Measurements from ENCODE around the gene LILRB2. TPM values are rescaled to one million over a fixed set of nuclear protein-coding genes. Genes with fewer than 3 reads are reported as not detected.

The LILRB2 gene
- polyA plus RNA-seq, 3 donors = 111 to 574 (median 172) TPM

DNA sequence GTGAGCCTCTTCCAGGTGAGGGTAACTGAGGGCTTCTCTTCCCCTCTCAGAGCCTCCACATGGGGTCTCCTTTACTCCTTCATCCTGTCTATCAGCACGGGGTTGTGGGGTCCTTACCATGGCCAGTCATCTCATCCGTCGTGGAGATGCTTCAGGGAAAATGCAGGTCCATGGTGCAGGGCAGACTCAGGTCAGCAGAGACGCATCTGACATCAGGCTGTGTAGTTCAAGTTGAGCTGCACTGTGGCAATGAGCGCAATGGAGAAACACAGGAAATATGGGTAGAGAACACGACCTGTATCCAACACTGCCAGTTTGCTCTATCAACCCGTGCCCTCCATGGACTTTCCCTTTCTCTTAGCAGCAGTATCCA is 18.2 kb upstream of the LILRB2 start:
- H3K36me3 Mint-ChIP-seq = no peaks in the 10 kb centered on the region
- peaks cover 0 to under 1% of the 10 kb centered on the region in 2 donors for H3K27me3 ChIP-seq (ENCODE audit: control insufficient read depth in 2 of 2, insufficient read depth in 2 of 2, low read length in 2 of 2)
- peaks cover 53 to 59% of the 10 kb centered on the region in 2 donors for H3K4me1 ChIP-seq (ENCODE audit: control insufficient read depth in 1 of 2, insufficient read depth in 2 of 2, low read length in 2 of 2)
- DNase-seq = no peak
- H3K4me3 ChIP-seq (replicated peaks in 1 of 3; ENCODE audit: low read depth in 2 of 3, low read length in 3 of 3) = peak overlapping the region in 1 of 3 experiments; percentile 48
- no peak overlapping the region for H2AFZ ChIP-seq (ENCODE audit: insufficient read depth, low read depth, low read length, poor library complexity, severe bottlenecking)
- H3K27me3 Mint-ChIP-seq (ENCODE audit: low read depth in 3 of 3) = peaks cover 3 to 16% (median 3%) of the 10 kb centered on the region in 3 donors
- no peak overlapping the region for H3K9ac ChIP-seq (ENCODE audit: insufficient read depth, low read length, poor library complexity, severe bottlenecking)
- H4K20me1 ChIP-seq (ENCODE audit: insufficient read depth, low read length) = no peaks in the 10 kb centered on the region
- no peaks in the 10 kb centered on the region for H3K9me3 ChIP-seq (replicated peaks in 1 of 2; ENCODE audit: control insufficient read depth in 1 of 2, insufficient read depth in 1 of 2, low read length in 2 of 2)
- peak overlapping the region in 2 of 7 donors; percentile 1 to 73 for H3K27ac Mint-ChIP-seq
- TF ChIP-seq, protein P1, sequence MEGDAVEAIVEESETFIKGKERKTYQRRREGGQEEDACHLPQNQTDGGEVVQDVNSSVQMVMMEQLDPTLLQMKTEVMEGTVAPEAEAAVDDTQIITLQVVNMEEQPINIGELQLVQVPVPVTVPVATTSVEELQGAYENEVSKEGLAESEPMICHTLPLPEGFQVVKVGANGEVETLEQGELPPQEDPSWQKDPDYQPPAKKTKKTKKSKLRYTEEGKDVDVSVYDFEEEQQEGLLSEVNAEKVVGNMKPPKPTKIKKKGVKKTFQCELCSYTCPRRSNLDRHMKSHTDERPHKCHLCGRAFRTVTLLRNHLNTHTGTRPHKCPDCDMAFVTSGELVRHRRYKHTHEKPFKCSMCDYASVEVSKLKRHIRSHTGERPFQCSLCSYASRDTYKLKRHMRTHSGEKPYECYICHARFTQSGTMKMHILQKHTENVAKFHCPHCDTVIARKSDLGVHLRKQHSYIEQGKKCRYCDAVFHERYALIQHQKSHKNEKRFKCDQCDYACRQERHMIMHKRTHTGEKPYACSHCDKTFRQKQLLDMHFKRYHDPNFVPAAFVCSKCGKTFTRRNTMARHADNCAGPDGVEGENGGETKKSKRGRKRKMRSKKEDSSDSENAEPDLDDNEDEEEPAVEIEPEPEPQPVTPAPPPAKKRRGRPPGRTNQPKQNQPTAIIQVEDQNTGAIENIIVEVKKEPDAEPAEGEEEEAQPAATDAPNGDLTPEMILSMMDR (IDR thresholded peaks at IDR 0.05) = no peak
- H3K4me1 Mint-ChIP-seq = peaks cover 61% of the 10 kb centered on the region
- peak overlapping the region; percentile 55 for H3K4me2 ChIP-seq (replicated peaks; ENCODE audit: extremely low read depth, low read length, poor library complexity, severe bottlenecking)
- peak overlapping the region in 1 of 2 donors; percentile 21 for H3K4me3 Mint-ChIP-seq
- peak overlapping the region in 1 of 2 donors; percentile 31 for H3K27ac ChIP-seq (ENCODE audit: low read depth in 1 of 2, low read length in 2 of 2)
- H3K36me3 ChIP-seq (replicated peaks in 1 of 2; ENCODE audit: control insufficient read depth in 1 of 2, insufficient read depth in 2 of 2, low read length in 2 of 2) = peaks cover 0 to 9% of the 10 kb centered on the region in 2 donors
- intact Hi-C loops (cut with micrococcal nuclease) = loop anchor here in 1 of 2 donors (5.0 kb wide), 1 partner anchor 278 kb away; no protein-coding TSS in a partner anchor
- WGBS (ENCODE audit: insufficient coverage) = 59% methylated on average over 3 of the region's 7 CpGs
- H3K79me2 ChIP-seq (ENCODE audit: insufficient read depth, low read length) = no peaks in the 10 kb centered on the region
- H3K9me3 Mint-ChIP-seq = peaks cover 0 to 8% (median under 1%) of the 10 kb centered on the region in 7 donors

DNA sequence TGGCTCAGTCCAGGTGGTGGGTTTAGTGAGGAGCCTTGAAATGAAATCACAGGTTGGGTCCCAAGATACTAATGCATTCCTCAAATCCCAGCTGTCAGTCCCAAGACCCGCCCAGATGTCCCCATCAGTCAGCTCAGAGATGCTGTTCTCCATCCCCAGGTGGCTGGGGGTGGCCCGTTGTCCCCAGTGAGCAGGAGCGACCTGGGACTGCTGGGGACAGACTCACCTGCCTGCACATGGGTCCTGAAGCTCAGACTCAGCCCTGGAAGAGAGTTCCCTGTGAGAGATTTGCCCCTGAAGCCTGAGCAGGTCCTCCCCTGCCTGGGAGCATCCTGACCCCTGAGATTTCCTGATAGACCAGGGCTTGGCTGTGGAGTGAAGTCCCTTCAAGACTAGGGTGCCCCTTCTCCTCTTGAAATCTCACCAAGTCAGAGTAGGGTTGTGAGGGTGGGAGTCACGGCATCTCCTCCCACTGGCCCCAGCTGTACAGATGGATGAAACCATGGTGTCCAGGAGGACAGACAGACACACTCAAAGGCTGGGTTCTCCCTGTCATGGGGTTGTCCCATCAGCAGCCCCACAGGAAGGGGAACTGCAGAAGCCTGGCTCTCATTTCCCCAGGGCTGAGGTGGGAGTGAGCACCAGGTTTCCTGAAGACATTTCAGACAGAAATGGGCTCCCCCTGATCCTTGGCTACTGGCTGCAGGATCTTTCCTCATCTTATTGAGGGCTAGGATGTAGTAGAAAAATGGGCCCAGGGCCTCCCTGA is 17.6 kb upstream of the LILRB2 start:
- Mint-ChIP-seq H3K4me1 (peaks cover 55% of the 10 kb centered on the region), H3K36me3 (no peaks in the 10 kb centered on the region), H3K4me3 (peak overlapping the region in 1 of 2 donors; percentile 21), H3K27me3 (ENCODE audit: low read depth in 3 of 3) (peaks cover 5 to 16% (median 8%) of the 10 kb centered on the region in 3 donors), H3K9me3 (peaks cover 0 to 13% (median 3%) of the 10 kb centered on the region in 7 donors), H3K27ac (peak overlapping the region in 2 of 7 donors; percentile 69 to 73)
- H3K36me3 ChIP-seq (replicated peaks in 1 of 2; ENCODE audit: control insufficient read depth in 1 of 2, insufficient read depth in 2 of 2, low read length in 2 of 2) = peaks cover 0 to 9% of the 10 kb centered on the region in 2 donors
- peak overlapping the region; percentile 55 for H3K4me2 ChIP-seq (replicated peaks; ENCODE audit: extremely low read depth, low read length, poor library complexity, severe bottlenecking)
- TF ChIP-seq, protein P1 (IDR thresholded peaks at IDR 0.05) = no peak
- H3K27ac ChIP-seq (ENCODE audit: low read depth in 1 of 2, low read length in 2 of 2) = peak overlapping the region in 1 of 2 donors; percentile 31
- H2AFZ ChIP-seq (ENCODE audit: insufficient read depth, low read depth, low read length, poor library complexity, severe bottlenecking) = no peak overlapping the region
- H3K79me2 ChIP-seq (ENCODE audit: insufficient read depth, low read length) = no peaks in the 10 kb centered on the region
- no peaks in the 10 kb centered on the region for H4K20me1 ChIP-seq (ENCODE audit: insufficient read depth, low read length)
- WGBS (ENCODE audit: insufficient coverage) = 96% methylated on average over 3 of the region's 4 CpGs
- H3K9me3 ChIP-seq (replicated peaks in 1 of 2; ENCODE audit: control insufficient read depth in 1 of 2, insufficient read depth in 1 of 2, low read length in 2 of 2) = no peaks in the 10 kb centered on the region
- H3K4me1 ChIP-seq (ENCODE audit: control insufficient read depth in 1 of 2, insufficient read depth in 2 of 2, low read length in 2 of 2) = peaks cover 48 to 53% of the 10 kb centered on the region in 2 donors
- DNase-seq = peak in 2 of 3 donors; percentile 36 to 72
- H3K4me3 ChIP-seq (replicated peaks in 1 of 3; ENCODE audit: low read depth in 2 of 3, low read length in 3 of 3) = peak overlapping the region in 1 of 3 experiments; percentile 48
- H3K27me3 ChIP-seq (ENCODE audit: control insufficient read depth in 2 of 2, insufficient read depth in 2 of 2, low read length in 2 of 2) = peaks cover 2 to 5% of the 10 kb centered on the region in 2 donors
- intact Hi-C loops (cut with micrococcal nuclease) = loop anchor here in 1 of 2 donors (5.0 kb wide), 1 partner anchor 279 kb away; no protein-coding TSS in a partner anchor
- no peak overlapping the region for H3K9ac ChIP-seq (ENCODE audit: insufficient read depth, low read length, poor library complexity, severe bottlenecking)
